GM21381 (cell line): ENCODE data around the gene ZBTB20.
"Not testable (repeated sequence)": the region's sequence is repeated elsewhere in the genome, so short reads cannot be mapped to it uniquely, and the experiment has no call there.

ENCODE experiments used
- ATAC-seq: cut with Tn5 transposase; IDR thresholded peaks from one replicate; pipeline ENCODE4 v1.9.1; 2021; ENCODE audit warnings: mild to moderate bottlenecking, moderate library complexity; ENCODE audit not compliant: unreplicated experiment

ZBTB20 gene

DNA sequence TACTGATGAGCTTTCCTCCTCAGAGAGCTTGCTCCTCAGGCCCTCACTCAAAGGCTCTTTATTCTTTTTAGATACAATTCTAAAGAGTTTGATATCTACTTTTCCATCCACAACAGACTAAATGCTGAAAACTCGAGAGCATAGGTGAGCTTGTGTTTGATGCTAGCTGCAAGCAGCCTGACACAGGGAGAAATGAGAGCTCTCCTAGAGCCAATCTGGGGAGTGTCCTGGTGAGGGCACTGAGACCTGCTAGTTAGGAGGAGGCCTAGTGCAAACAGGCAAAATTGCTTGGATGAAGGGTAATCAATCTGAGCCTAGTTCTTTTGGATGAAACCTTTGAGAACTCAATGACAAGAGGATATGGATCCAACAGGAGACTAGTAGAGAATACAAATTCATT lies 300.8 kb downstream of the ZBTB20 start:
- no peak for ATAC-seq

DNA sequence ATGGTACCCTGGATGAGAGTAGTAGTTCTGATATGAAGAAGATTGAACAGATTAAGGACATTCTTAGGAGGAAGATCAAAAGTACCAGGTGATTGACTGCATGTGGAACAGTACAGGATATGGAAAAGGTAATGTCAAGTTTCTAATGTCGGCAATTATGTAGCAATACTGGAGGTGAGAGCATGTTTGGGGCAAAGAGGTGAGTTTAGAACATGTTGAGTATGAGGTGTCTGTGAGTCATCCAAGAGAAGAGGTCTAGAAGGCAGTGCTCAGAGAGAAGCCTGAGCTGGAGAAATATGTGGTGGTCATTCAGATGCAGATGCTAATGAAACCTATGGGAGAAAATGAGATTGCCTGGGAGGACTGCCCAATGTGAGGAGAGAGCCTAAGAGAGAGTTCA lies 305.6 kb downstream of the ZBTB20 start:
- no peak for ATAC-seq

DNA sequence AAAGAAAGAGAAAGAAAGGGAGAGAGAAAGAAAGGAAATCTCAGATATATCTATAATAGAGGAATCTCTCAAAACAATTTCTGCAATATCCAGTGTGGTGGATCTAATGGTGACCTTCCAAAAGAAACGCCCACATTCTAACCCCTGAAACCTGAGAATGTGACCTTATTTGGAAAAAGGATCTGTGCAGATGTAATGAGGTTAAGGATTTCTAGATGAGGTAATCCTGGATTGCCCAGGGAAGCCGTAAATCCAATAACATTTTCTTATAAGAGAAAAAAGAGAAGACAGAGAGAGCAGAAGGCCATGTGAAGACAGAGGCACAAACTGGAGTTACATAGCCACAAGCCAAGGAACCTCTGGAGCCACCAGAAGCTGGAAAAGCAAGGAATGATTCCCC lies 307.6 kb downstream of the ZBTB20 start:
- no peak for ATAC-seq

DNA sequence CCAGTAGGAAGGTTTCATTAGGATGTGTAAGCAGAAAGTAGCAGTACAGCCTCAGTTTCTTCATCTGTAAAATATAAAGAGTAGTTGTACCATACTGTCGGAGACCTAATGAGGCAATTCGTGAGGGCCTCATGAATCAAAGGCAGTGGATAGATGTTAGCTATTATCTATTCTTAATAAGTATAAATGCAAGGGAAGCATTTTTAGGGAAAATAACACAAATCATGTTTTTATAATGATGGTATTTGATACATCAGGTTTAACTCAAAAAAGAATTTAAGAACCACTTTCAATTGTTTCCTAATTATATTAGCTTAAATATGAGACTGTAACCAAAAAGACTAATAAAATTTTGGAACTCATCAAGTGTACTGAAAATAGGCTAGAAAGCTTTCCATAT lies 309.1 kb downstream of the ZBTB20 start:
- no peak for ATAC-seq

DNA sequence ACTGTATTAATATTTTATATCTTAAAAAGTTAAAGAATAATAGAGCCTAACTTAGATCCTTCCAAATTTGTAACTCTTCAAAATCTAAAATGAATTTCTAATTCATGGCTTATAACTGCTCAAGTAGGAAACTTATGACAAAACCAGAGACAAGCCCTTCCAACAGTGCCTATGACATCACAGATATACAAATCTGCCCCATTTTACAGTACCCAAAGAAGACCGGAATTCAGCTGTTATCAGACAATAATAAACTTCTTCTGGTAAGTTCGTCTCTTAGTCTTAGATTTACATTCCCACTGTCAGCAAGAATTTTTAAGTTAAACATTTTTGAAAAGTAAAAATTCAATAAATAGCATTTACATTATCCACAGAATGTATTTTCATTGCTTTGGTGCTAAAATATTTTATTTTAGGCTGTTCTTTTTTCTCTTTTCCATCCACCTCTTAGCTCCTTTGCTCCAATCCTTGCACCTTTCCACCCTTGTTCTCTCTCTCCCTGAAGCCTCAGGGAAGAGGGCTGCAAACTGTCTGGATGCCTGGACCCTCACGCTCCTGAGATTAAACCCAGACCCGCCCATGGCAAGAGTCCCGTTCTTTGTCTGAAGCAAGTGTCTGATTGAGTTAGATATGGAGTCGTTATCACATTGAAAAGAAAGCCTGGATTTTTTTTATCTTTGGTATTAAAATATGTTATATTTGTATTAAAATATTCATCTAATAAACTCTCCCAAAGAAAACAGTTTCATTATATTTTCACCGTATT lies 312.7 kb downstream of the ZBTB20 start:
- no peak for ATAC-seq

DNA sequence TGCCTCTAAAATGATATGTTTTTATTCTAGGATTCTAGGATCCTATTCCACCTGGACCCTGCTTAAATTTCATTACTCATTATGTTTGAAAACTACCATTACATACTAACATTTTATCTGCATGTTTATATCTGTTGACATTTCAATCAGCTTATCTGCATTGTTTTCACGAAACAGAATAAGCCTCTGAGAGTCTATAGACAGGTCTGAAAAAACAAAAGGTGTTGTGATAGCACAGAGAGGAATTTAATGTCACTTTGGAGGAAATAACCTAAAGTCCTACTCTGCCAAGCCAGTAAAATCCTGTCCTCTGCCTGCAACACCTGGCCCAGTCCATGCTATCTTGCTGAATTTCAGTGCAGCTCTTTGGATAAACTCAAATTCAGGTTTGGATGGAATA lies 315.2 kb downstream of the ZBTB20 start:
- ATAC-seq, result no peak

DNA sequence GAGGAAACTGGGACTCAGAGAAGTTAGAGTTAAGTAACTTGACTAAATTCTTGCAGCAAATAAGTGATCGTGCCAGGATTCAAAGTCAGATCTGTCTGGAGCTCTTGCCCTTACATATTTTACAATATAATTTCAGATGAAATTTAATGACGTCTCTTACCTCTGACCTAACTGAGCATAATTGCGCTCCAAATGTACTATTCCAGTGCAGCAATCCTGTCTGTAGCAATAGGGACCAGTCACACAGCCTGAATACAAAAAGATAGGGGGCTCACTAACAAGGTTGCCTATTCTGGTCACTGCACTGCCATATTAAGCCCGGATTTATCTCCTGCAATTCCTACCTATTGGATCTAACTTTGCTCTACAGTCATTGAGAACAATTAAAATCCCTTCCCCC lies 316.4 kb downstream of the ZBTB20 start:
- no peak for ATAC-seq

DNA sequence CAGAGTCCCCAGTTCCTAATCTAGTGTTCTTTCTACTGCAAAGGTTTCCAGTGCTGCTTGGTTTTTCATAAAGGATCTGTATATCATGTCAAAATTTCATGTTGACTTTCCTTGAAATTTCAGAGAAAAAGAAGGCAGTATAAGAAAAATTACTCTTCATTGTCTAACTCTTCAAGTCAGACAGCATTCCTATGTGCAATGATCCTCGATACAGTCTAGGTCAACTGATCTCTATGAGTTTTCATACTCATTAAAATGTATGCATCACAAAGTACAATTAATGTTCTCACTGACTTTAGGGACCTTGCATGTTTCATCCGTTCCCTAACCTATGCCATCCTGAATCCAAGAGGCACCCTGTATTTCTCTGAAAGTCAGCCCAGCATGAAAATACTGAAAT lies 317.3 kb downstream of the ZBTB20 start:
- no peak for ATAC-seq

DNA sequence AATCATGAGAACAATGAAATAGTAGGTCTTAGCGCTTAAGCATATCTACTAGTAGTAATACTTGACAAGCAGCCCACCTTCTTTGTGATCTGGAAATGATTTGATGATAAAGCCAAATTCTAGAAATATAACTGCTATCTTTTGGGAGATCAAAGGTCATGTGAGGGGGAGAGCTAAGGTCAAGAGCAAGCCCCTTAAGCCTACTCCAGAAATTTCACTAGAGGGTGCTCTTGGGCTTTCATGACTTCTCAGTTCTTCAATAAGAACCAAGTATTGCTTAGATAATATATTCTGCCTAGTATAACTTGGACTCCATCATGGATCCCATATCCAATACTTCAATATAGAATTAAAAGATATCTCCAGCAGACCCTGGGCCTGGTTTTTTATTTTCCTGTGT lies 319.6 kb downstream of the ZBTB20 start:
- peak; percentile 59 for ATAC-seq

DNA sequence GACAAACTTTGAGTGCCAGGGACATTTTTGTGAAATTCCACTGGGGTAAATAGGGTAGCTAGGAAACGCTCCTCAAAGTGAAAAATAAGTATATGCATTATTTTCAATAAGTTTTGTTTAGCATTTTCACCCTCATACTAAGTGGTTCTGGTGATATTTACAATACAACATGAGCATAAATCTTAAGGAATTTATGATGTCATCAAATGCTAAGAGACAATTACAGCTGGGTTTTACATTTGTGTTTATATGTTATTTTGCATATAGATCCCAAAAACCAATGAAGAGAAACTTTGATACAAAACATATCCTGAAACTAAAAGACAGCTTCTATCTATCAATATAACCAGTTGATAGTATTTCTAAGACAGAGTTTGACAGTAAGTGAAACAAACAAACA lies 323.1 kb downstream of the ZBTB20 start:
- ATAC-seq, result no peak

DNA sequence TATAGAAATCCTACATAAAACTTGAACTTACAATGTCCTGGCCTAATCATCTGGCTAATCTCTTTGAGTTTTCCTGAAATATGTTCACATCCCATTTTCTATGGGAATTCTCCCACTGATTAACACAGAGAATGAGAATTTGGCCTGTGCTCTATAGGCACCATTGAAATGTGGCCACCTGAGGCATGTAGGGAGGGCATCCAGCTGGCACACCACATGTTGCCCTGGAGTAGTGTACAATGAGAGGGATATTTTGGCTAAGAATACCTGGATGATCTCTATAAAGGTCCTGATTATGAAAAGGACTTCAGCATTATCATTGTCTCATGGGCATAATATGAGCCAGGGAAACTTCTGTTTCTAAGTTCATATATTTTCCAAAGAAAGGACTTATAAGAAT lies 324.0 kb downstream of the ZBTB20 start:
- no peak for ATAC-seq

DNA sequence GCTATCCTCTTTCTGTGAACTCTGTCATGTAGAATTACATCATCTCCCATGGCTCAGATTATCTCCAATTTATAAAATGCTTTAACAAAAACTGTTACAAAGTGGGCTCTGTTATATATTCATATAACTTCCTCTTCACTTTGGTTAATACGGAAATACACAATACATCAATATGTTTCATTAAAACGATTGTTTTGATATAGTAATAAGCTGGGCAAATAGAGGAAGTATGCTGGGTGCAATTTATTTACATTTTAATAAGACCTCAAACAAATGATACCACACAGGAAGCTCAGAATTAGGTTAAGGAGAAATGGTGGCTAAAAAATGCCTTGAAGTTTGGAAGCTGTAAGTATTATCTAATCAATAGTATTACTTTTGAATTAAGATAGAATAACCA lies 331.0 kb downstream of the ZBTB20 start:
- ATAC-seq, result no peak

DNA sequence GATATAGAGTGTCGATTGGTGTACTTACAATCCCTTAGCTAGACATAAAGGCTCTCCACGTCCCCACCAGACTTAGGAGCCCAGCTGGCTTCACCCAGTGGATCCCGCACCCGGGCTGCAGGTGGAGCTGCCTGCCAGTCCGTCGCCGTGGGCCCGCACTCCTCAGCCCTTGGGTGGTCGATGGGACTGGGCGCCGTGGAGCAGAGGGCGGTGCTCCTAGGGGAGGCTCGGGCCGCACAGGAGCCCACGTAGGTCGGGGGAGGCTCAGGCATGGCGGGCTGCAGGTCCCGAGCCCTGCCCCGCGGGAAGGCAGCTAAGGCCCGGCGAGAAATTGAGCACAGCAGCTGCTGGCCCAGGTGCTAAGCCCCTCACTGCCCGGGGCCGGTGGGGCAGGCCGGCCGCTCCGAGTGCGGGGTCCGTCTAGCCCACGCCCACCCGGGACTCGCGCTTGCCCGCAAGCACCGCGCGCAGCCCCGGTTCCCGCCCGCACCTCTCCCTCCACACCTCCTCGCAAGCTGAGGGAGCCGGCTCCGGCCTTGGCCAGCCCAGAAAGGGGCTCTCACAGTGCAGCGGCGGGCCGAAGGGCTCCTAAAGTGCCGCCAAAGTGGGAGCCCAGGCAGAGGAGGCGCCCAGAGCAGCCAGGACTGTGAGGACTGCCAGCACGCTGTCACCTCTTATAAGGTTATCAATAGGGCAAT lies 334.4 kb downstream of the ZBTB20 start:
- ATAC-seq, result not testable (repeated sequence)

DNA sequence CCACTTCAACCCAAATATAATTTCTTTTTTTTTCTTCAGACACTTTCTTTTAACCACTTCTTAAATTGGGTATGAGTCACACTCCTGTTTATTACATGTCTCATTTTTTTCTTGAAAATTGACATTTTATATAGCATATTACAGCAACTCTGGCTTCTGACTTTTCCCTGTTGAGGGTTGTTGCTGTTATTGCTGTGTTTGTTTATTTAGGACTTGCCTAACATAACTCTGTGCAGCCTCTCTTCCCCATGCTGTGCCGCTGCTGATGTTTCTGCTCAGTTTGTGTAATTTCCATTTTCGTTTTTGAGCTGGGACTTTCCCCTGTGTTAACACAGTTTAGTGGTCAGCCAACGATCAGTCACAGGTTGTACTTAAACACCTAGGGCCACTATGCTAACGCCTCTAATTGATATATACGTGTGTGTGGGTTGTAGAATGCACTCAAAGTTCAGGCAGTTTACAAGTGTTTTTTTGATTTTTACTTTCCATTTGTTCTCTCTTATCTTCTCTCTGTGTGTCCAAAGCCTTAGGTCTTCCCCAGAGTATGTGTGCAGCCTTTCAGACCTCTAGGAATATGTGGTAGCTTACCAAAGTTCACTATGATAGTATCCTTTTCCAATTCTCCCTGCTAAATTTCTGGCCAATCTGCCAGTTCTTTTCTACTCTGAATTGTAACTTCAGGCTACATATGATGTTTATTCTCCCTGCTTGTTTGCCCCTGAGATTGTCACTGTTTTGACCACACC lies 337.2 kb downstream of the ZBTB20 start:
- ATAC-seq, result peak; percentile 100

DNA sequence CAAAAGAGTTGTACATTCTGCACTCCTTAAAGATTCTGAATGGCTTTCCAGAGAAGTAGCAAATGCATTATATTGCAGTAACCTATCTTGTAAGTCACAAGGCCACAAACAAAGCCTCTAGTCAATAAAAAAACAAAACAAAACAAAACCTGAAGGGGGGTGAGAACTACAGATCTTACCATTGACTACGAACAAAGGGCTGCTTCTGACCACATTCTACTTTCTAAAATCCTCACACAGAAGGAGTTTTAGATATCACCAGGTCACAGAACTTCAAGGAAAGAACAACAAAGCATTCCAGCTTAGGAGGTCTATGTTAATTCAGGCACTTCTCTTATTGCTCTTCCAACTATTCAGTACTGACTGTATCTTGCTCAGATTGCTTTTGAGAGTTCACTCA lies 343.0 kb downstream of the ZBTB20 start:
- no peak for ATAC-seq

DNA sequence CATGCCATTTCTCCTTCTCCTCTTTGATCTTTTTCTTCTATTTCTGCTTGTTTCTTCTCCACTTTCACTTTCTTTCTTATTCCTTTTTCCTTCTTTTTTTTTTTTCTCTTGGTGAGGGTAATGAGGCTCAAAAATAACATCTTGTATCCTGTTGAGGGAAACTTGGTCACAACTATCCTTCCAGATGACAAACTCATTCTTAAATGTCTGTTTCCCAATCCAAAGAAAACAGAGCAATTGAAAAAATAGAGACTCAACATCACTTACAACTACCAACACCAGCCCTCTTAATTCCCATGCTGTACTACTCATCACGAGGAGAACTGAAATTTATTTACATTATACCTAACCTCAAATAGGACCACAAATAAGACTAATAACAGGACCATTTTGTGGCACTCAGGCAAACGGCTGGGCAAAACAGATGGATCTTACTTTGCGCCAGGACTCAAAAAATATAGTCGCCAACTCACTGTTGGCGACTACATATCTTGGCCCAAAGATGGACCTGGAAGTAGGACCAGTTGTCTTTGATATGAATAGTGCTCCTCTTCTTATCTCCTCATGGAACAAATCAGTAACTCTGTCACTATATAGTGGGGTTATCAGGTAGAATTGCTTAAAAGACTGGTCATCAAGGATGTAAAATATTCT lies 343.9 kb downstream of the ZBTB20 start:
- no peak for ATAC-seq

DNA sequence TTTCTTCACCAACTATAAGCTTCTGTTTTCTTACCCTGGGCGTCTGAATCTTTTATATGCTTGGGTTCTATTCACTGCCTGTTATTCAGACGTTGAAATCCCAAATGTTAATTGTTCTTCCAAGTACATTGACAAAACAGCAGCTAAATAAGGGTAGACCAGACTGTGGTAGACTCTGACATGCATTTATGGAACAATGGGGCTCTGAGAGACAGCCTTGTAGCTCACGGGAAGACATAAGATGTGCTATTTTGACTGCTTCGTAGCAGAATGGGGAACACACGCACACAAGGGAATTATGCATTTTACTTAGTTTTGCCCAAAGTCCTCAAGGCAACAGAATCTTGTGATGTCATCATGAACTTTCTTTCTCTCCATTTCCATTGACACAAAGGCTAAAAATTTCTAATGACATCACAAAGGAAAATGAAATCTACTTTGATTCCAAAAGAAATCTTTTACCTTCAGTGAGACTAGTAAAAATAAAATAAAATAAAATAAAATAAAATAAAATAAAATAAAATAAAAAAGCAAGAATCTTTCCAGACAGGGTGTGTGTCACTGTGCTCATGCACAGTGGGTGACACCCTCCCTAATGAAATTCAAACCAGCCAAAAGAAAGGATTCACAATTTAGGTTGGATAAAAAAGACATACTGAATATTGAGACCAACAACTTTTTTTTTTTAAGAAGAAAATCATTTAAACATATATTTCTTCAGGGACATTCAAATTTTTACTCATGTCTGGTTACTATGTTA lies 346.6 kb downstream of the ZBTB20 start:
- no peak for ATAC-seq

DNA sequence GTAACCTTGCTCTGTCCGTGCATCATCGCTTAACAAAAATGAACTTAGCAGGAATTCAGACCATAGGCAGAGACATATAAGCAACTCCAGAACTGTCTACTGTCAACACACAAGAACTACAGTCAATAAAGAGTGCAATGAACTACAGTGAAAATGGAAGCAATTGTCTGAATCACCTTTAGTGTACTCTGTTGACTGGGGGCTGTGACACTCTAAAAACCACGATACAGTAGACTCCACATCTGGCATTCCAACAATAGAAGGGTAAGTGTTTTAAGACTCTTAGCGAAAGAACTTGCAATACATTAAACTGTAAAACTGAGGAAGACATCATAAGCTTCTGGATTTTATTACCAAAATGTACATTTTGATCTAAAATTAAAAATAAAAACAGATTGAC lies 347.3 kb downstream of the ZBTB20 start:
- ATAC-seq, result no peak

DNA sequence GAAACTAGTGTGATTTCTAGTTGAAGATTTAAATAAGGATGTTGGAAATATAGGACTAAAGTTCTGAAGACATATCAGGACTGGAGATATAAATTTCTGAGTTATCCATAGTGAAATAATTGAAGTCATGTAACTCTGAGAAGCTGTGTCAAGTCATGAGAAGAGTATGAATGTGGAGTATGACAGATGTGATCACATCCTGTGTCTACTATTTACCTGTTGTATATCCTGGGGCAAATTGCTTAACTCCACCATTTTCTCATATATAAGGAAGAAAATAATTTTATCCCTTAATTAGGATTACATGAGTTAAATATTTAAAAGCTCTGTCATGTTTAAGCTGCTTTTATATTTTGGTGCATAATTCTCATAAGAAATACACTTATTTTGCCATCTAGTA lies 350.3 kb downstream of the ZBTB20 start:
- ATAC-seq, result no peak

DNA sequence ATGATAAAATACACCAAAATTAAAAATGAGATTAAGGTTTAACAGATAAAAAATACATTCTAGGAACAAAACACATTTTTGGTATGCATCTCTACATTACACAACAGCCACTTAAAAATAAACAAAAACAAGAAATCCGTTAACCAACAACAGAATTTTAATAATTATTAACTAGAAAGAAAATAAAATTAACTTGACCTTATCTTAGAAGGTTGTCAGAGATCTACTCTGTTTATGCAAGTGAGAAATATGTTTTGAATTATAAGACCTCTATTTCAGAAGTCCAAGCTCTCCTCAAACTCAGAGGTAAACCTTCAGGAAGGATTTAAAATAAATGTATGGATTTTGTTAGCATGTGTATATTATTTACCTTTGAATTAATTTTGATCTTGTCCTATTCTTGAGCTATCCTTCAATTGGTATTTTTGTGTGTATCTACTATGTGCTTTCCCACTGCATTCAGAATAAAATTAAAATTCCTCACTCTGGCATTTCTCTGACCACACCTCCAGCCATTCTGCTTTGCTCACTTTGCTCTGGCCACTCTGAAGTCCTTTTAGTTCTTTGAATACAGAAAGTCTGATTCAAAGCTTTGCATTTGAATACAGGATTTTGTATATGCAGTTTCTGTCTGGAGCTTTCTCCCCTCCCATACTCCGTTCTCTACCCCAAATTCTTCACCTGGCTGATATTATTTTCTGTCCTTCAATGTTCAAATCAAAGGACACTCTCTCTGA lies 352.0 kb downstream of the ZBTB20 start:
- no peak for ATAC-seq
